Ovary (tissue), 9 donors: Measurements from ENCODE around the gene D2HGDH. TPM values are rescaled to one million over a fixed set of nuclear protein-coding genes. Genes with fewer than 3 reads are reported as not detected.
"Not testable (repeated sequence)": the region's sequence is repeated elsewhere in the genome, so short reads cannot be mapped to it uniquely, and the experiment has no call there.

ENCODE experiments used
- DNase-seq, 5 donors: peaks; one replicate each; pipeline ENCODE4 v3.0.0-alpha.2; 2019 to 2020
- H3K27ac ChIP-seq, 2 donors: fragments of 200-600 bp; one replicate each; pipeline versions ENCODE4 v1.5.1 to v1.8.0; 2019 to 2022
- H3K27me3 ChIP-seq: fragments of 200-600 bp; one replicate; pipeline ENCODE4 v1.8.0; 2022
- H3K36me3 ChIP-seq: fragments of 200-600 bp; sonication (generic); one replicate; pipeline ENCODE4 v1.5.1; 2019
- H3K4me1 ChIP-seq: one replicate; pipeline ENCODE4 v1.8.1; 2013; ENCODE audit warnings: mild to moderate bottlenecking, moderate library complexity; ENCODE audit not compliant: insufficient read depth
- H3K4me3 ChIP-seq: fragments of 200-600 bp; sonication (generic); one replicate; pipeline ENCODE4 v1.5.1; 2017
- H3K9me3 ChIP-seq, 2 donors: fragments of 200-600 bp in 1 of 2; sonication (generic) in 1 of 2; one replicate each; pipeline versions ENCODE4 v1.5.1 to v1.8.1; 2013 to 2019; ENCODE audit warnings: mild to moderate bottlenecking in 1 of 2, moderate library complexity in 1 of 2
- CTCF ChIP-seq, 3 donors: fragments of 450-650 bp in 2 of 3; fragments of 200-600 bp in 1 of 3; IDR thresholded peaks; one replicate each; pipeline versions ENCODE4 v1.5.1 to v1.8.0; 2016 to 2022; ENCODE audit warnings: antibody characterized with exemption in 3 of 3, mild to moderate bottlenecking in 1 of 3
- EP300 ChIP-seq: sonication (generic); formaldehyde crosslinking; IDR thresholded peaks from one replicate; pipeline ENCODE4 v1.6.1; 2017; ENCODE audit warnings: antibody characterized with exemption
- POLR2A ChIP-seq: fragments of 450-650 bp; IDR thresholded peaks from one replicate; pipeline ENCODE4 v1.6.1; 2017; ENCODE audit warnings: antibody characterized with exemption, mild to moderate bottlenecking, moderate library complexity
- WGBS, 3 donors: extraction: QIAGEN DNeasy Blood & Tissue Kit in 1 of 3; methylation state at CpG; one replicate each; pipeline versions ENCODE4 v1.1.5 to v1.1.7; 2013 to 2017; 5-methylcytosine and 5-hydroxymethylcytosine counted together
- intact Hi-C, 4 donors: fragments of 100-400 bp; cut with DNase I; formaldehyde crosslinking; loops; one replicate each; pipeline versions ENCODE4 v1.11.0 to v1.15.1; 2022 to 2023
- polyA plus RNA-seq, 2 donors: library from polyadenylated mRNA; stranded (reverse); fragments of 200-250 nt in 1 of 2; fragments of 350-450 nt in 1 of 2; fragmentation: Illumina TruSeq in 1 of 2; extraction: RNeasy Lipid Tissue Mini Kit (QIAGEN cat#74804) in 1 of 2; gene quantifications; one replicate each; pipeline ENCODE4 v1.2.3, GENCODE V29; 2013 to 2014
- total RNA-seq, 7 donors: library from RNA; depleted of rRNA in 2 of 7; stranded (reverse); fragments of >200 nt in 2 of 7; fragmentation: NEBNext Ultra II Directional in 3 of 7; extraction: Animal tissue kit (Norgen Biotek cat#: 25700) in 3 of 7; gene quantifications; one replicate each; pipeline versions ENCODE4 v1.1.0 to v1.2.4, GENCODE V29; 2016 to 2023
- donor health status: DM: no; HTN: no; CAD: no; lungs with moderate emphysema.
- donor health status: DM: no; HTN: no; CAD: no.
- donor health status: Bipolar disorder and iron deficiency.
- donor health status: DM: yes; HTN: yes; CAD: no.
- donor health status: DM: no; HTN: no; CAD: no.
- donor health status: DM: yes; HTN: yes; CAD: no.

The D2HGDH gene
- total and polyA plus RNA-seq, 9 donors = 0.63 to 35.1 (median 24.6) TPM

DNA sequence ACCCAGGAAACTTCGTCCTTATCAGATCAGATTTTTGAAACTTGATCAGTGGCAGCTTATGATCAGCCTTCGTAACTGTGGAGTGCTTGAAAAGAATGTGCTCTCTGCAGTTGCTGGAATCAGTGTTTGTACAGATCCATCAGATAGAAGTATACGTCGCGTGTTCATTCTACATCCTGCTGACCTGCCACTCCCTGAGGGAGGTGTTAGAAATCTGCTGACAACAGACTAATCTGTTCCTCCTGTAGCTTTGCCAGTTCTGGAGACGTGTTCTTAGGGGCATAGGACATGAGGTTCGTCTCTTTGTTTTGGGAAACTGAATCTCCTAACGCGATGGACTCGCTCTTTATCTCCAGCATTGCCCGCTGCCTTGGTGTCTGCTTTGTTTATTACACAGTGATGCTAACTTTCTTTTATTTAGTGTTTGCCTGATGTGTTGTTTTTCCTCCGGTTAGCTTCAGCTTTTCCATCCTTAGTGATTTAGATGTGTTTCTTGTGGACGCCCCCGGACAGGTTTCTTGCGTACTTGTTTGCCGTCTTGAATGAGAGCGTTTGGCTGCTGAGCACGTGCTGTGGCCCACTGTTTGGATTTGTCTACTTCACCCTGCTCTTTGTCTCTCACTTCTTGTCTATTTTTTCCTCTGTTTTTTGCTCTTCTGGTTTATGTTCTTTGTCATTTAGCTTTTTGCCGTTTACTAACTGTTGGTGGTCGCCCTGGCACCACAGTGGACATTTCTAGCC lies 24.8 kb downstream of the D2HGDH start:
- no peaks in the 10 kb centered on the region for H3K9me3 ChIP-seq
- 79 to 90% (median 82%) methylated on average over 20 of the region's 20 CpGs for WGBS, 3 donors
- H3K27me3 ChIP-seq = no peaks in the 10 kb centered on the region
- H3K27ac ChIP-seq = no peak overlapping the region
- H3K4me3 ChIP-seq = no peak overlapping the region
- DNase-seq = peak in 1 of 5 donors; percentile 7
- no peaks in the 10 kb centered on the region for H3K36me3 ChIP-seq
- no peak for TF ChIP-seq POLR2A
- no peak for TF ChIP-seq EP300
- TF ChIP-seq CTCF (IDR thresholded peaks at IDR 0.05) = no peak
- no peaks in the 10 kb centered on the region for H3K4me1 ChIP-seq
- intact Hi-C loops = loop anchor here in 1 of 4 donors (10.0 kb wide), 1 partner anchor 116 kb away; no protein-coding TSS in a partner anchor

DNA sequence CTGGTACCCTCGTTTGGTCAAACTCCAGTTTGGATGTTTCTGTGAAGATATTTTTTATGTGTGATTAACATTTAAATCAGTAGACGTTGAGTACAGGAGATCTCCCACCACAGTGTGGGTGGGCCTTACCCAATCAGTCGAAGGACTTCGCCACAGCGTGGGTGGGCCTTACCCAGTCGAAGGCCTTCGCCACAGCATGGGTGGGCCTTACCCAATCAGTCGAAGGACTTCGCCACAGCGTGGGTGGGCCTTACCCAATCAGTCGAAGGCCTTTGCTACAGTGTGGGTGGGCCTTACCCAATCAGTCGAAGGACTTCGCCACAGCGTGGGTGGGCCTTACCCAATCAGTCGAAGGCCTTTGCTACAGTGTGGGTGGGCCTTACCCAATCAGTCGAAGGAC lies 25.5 kb downstream of the D2HGDH start:
- peak in 1 of 5 donors; percentile 17 for DNase-seq
- WGBS, 3 donors = 92 to 95% (median 95%) methylated on average over 11 to 13 of the region's 16 CpGs
- intact Hi-C loops = loop anchor here in 1 of 4 donors (10.0 kb wide), 1 partner anchor 115 kb away; no protein-coding TSS in a partner anchor
- not testable (repeated sequence) for H3K36me3 ChIP-seq, H3K27me3 ChIP-seq, H3K27ac ChIP-seq, H3K4me1 ChIP-seq, H3K4me3 ChIP-seq, H3K9me3 ChIP-seq

DNA sequence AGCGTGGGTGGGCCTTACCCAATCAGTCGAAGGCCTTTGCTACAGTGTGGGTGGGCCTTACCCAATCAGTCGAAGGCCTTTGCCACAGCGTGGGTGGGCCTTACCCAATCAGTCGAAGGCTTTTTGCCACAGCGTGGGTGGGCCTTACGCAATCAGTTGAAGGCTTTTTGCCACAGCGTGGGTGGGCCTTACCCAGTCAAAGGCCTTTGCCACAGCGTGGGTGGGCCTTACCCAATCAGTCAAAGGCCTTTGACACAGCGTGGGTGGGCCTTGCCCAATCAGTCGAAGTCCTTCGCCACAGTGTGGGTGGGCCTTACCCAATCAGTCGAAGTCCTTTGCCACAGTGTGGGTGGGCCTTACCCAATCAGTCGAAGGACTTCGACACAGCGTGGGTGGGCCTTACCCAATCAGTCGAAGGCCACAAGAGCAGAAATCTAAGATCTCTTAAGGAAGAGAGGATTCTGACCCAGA lies 25.9 kb downstream of the D2HGDH start:
- no peak for TF ChIP-seq EP300
- no peak for TF ChIP-seq CTCF (IDR thresholded peaks at IDR 0.05)
- TF ChIP-seq POLR2A = no peak
- Histone ChIP-seq H3K27me3 (no peaks in the 10 kb centered on the region), H3K4me1 (no peaks in the 10 kb centered on the region), H3K9me3 (no peaks in the 10 kb centered on the region), H3K36me3 (no peaks in the 10 kb centered on the region), H3K4me3 (no peak overlapping the region), H3K27ac (no peak overlapping the region)
- DNase-seq = peak in 2 of 5 donors; percentile 21 to 29
- intact Hi-C loops = no loop called here
- 95 to 99% (median 96%) methylated on average over 16 to 17 of the region's 17 CpGs for WGBS, 3 donors

- intact Hi-C loops = no loop called here
- Histone ChIP-seq H3K36me3 (no peaks in the 10 kb centered on the region), H3K4me3 (no peak overlapping the region), H3K4me1 (no peaks in the 10 kb centered on the region), H3K27ac (no peak overlapping the region), H3K9me3 (no peaks in the 10 kb centered on the region), H3K27me3 (no peaks in the 10 kb centered on the region)
- TF ChIP-seq EP300 = no peak
- peak in 1 of 5 donors; percentile 5 for DNase-seq
- WGBS, 3 donors = 82 to 84% (median 83%) methylated on average over 18 of the region's 18 CpGs
These were observed 28.0 kb downstream of the D2HGDH start for GRCh38 chr2:241762321-241762932.

DNA sequence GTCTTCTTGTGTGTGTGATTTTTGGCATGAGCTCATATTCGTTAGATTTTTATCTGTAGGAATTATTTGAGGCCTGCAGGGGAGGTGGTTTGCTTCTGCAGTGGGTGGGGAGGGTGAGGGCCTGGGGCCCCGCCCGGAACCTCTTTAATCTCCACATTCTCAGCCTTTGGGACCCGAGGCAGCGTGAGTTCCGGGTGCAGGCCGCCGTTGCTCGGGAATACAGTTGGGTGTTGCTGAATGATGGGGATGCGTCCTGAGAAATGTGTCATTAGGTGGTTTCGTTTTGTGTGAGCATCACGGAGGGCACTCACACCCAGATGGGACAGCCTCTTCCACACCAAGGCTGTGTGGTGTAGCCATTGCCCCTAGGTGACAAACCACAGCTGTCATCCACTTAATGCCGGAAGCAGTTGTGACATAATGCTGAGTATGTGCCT lies 28.5 kb downstream of the D2HGDH start:
- intact Hi-C loops = no loop called here
- WGBS, 3 donors = 89 to 92% (median 89%) methylated on average over 13 of the region's 13 CpGs
- TF ChIP-seq POLR2A (no peak), EP300 (no peak), CTCF (IDR thresholded peaks at IDR 0.05) (no peak)

More for the DNA sequence above, 28.5 kb downstream of the D2HGDH start:
- Histone ChIP-seq H3K9me3 (no peaks in the 10 kb centered on the region), H3K27ac (no peak overlapping the region), H3K27me3 (no peaks in the 10 kb centered on the region), H3K36me3 (no peaks in the 10 kb centered on the region), H3K4me3 (no peak overlapping the region), H3K4me1 (no peaks in the 10 kb centered on the region)
- peak in 1 of 5 donors; percentile 12 for DNase-seq
